Astrocyte of the cerebellum (primary cell): Measurements from ENCODE around the gene KIF16B.

Experiments used
- DNase-seq: peaks from one replicate; pipeline ENCODE4 v3.0.0-alpha.2; 2011; ENCODE audit warnings: low read depth
- H3K4me3 ChIP-seq: 2 replicates; pipeline ENCODE4 v1.5.1; 2011; ENCODE audit warnings: mild to moderate bottlenecking, low read depth, low read length, moderate library complexity
- in situ Hi-C: cut with HindIII; loops from 2 replicates; pipeline ENCODE4 v1.10.0; 2017; ENCODE audit warnings: low sequenced_read_pairs
- TF ChIP-seq, protein P1 (sequence below): IDR thresholded peaks from 2 replicates; pipeline ENCODE4 v1.5.1; 2012; ENCODE audit warnings: low read length, low read depth, moderate library complexity, mild to moderate bottlenecking; ENCODE audit errors: missing control alignments

KIF16B gene

GRCh38 chr20:16392346-16392745, 180.9 kb downstream of the KIF16B start:
- DNase-seq: no peak
- TF ChIP-seq, protein P1, sequence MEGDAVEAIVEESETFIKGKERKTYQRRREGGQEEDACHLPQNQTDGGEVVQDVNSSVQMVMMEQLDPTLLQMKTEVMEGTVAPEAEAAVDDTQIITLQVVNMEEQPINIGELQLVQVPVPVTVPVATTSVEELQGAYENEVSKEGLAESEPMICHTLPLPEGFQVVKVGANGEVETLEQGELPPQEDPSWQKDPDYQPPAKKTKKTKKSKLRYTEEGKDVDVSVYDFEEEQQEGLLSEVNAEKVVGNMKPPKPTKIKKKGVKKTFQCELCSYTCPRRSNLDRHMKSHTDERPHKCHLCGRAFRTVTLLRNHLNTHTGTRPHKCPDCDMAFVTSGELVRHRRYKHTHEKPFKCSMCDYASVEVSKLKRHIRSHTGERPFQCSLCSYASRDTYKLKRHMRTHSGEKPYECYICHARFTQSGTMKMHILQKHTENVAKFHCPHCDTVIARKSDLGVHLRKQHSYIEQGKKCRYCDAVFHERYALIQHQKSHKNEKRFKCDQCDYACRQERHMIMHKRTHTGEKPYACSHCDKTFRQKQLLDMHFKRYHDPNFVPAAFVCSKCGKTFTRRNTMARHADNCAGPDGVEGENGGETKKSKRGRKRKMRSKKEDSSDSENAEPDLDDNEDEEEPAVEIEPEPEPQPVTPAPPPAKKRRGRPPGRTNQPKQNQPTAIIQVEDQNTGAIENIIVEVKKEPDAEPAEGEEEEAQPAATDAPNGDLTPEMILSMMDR: no peak
- no peak overlapping the region for H3K4me3 ChIP-seq
- in situ Hi-C loops: no loop called here

DNA sequence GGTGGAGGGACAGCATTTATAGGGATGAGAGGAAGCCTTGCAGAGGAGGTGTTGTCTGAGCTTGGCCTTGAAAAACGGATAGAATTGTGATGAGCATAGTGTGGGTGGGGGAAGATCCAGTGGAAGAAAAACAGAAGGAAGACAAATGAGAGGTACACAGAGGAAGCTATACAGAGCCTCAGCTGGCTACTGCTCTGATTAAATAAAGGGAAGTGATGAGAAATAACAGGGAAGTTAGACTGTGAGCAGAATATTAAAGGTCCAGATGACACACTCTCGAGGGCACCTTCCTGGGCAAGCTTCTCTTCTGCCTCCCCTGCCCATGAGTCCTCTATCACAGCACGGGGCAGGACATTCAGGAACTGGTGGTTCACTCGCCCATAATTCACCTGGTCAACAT, 182.3 kb downstream of the KIF16B start:
- TF ChIP-seq, protein P1: no peak
- H3K4me3 ChIP-seq: no peak overlapping the region
- no peak for DNase-seq
- in situ Hi-C loops: no loop called here

DNA sequence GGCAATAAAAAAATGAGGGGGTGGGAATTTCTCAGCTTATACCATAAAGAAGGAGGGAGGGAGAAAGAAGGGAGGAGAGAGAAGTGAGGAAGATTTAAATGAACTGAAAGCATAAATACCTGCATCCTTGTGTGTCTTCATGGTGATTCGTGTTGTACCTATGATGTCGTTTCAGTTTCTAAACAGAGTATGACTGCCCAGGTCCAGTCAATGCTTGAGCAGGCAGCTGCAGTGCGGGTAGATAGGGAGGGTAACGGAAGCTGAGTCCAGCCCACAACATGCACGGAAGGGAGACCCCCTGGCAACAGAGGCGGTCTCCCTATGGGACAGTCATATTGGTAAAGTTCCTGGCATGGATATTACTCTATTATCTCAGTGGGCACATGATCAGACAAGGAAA, 184.5 kb downstream of the KIF16B start:
- in situ Hi-C loops: no loop called here
- TF ChIP-seq, protein P1: no peak
- H3K4me3 ChIP-seq: no peak overlapping the region
- no peak for DNase-seq

- no peak overlapping the region for H3K4me3 ChIP-seq
- DNase-seq: no peak
- in situ Hi-C loops: no loop called here
- TF ChIP-seq, protein P1: no peak
These were observed 185.6 kb downstream of the KIF16B start for GRCh38 chr20:16387666-16388065.

DNA sequence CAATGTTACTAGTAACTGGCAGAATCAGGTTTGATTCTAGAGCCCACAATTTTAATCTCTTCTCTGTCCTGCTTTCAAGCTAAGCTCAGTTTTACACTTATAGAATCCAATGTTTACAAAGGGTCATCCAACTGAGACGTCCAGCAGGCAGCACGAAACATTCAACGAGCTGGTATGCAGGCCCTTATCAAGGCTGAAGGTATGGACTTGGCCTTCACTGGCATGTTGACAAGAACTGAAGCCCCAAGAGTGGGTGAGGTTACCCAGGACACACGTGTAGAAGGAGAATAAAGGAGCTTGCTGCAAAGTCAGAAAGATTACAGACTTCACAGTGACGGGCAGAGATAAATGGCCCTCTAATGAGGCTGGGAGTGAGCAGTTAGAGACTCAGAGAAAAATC, 187.4 kb downstream of the KIF16B start:
- in situ Hi-C loops: no loop called here
- no peak for DNase-seq
- TF ChIP-seq, protein P1: no peak
- H3K4me3 ChIP-seq: no peak overlapping the region

DNA sequence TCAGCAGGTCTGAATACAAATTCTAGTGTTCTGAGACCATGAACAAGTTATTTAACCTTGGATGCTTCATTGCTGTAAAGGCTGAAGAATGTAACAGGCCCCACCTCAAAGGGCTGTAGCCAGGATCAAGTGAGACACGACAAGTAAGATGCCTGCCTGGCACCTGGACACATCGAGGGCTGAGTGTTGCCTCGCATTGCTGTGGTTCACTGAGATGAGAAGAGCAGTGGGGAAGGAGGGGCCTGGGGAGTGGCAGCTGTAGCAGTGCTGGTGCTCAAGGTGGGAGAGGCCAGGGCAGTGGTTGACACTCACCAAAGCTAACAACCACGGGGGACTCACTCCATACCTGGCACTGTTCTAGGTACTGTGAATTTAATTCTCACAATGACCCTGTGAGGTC, 187.8 kb downstream of the KIF16B start:
- TF ChIP-seq, protein P1: no peak
- DNase-seq: no peak
- H3K4me3 ChIP-seq: no peak overlapping the region
- in situ Hi-C loops: no loop called here

GRCh38 chr20:16381444-16381843, 191.8 kb downstream of the KIF16B start:
- H3K4me3 ChIP-seq: no peak overlapping the region
- TF ChIP-seq, protein P1: no peak
- in situ Hi-C loops: no loop called here
- no peak for DNase-seq
